HepG2 (cell line): ENCODE results near the gene GLRX5. TPM values are rescaled to one million over a fixed set of nuclear protein-coding genes. Genes with fewer than 3 reads are reported as not detected.

Source experiments
- CTCF ChIP-seq: sonication (generic); formaldehyde crosslinking; IDR thresholded peaks from 2 replicates; pipeline ENCODE4 v1.5.0; 2020; ENCODE audit warnings: mild to moderate bottlenecking, missing genetic modification reagents, moderate library complexity
- MZF1 ChIP-seq: sonication (generic); formaldehyde crosslinking; IDR thresholded peaks from 2 replicates; pipeline ENCODE4 v1.8.1; 2023; ENCODE audit warnings: mild to moderate bottlenecking, missing genetic modification reagents, borderline replicate concordance
- NBN ChIP-seq: fragments of 450-650 bp; conservative IDR thresholded peaks from 2 replicates; pipeline ENCODE4 v1.6.1; 2017
- NFYB ChIP-seq: sonication (generic); formaldehyde crosslinking; IDR thresholded peaks from 2 replicates; pipeline ENCODE4 v1.4.0; 2020; ENCODE audit warnings: missing genetic modification reagents
- PITX1 ChIP-seq: sonication (generic); formaldehyde crosslinking; IDR thresholded peaks from 2 replicates; pipeline ENCODE4 v1.5.1; 2020; ENCODE audit warnings: mild to moderate bottlenecking, missing genetic modification reagents
- RXRA ChIP-seq: sonication (generic); formaldehyde crosslinking; IDR thresholded peaks from 2 replicates; pipeline ENCODE4 v1.5.1; 2020; ENCODE audit warnings: missing genetic modification reagents
- ZC3H4 ChIP-seq: sonication (generic); formaldehyde crosslinking; IDR thresholded peaks from 2 replicates; pipeline ENCODE4 v1.4.0; 2020; ENCODE audit warnings: missing genetic modification reagents, borderline replicate concordance
- ZNF12 ChIP-seq: sonication (generic); formaldehyde crosslinking; IDR thresholded peaks from 2 replicates; pipeline ENCODE4 v1.5.0; 2020; ENCODE audit warnings: missing genetic modification reagents
- ZNF230 ChIP-seq: sonication (generic); formaldehyde crosslinking; IDR thresholded peaks from 2 replicates; pipeline ENCODE4 v1.4.0; 2020; ENCODE audit warnings: mild to moderate bottlenecking, missing genetic modification reagents
- ZNF350 ChIP-seq: sonication (generic); formaldehyde crosslinking; IDR thresholded peaks from 2 replicates; pipeline ENCODE4 v1.4.0; 2020; ENCODE audit warnings: mild to moderate bottlenecking, low read depth, missing genetic modification reagents, borderline replicate concordance
- ZNF644 ChIP-seq: IDR thresholded peaks from 2 replicates; pipeline ENCODE4 v1.6.1; 2016; ENCODE audit warnings: low read depth
- ZNF670 ChIP-seq: sonication (generic); formaldehyde crosslinking; IDR thresholded peaks from 2 replicates; pipeline ENCODE4 v1.8.0; 2022; ENCODE audit warnings: mild to moderate bottlenecking, missing genetic modification reagents, borderline replicate concordance
- polyA plus RNA-seq, 8 experiments: library from polyadenylated mRNA; depleted of rRNA in 3 of 8; stranded (reverse) in 7 of 8; unstranded in 1 of 8; fragments of >200 nt; fragmentation: Illumina TruSeq in 4 of 8; extraction: Trizol in 4 of 8; gene quantifications; 2 replicates each; pipeline versions ENCODE4 v1.2.1 to v1.2.3, GENCODE V29; 2011 to 2016; ENCODE audit warnings: low read depth in 4 of 8, missing spikeins in 1 of 8, mixed read lengths in 1 of 8; ENCODE audit not compliant: insufficient read depth in 1 of 8
- total RNA-seq, 5 experiments: library from RNA; depleted of rRNA; stranded (reverse); fragments of >200 nt; fragmentation: Illumina TruSeq; extraction: Trizol; gene quantifications; 2 replicates each; pipeline ENCODE4 v1.2.3, GENCODE V29; 2016; ENCODE audit warnings: low read depth in 1 of 5
- TF ChIP-seq, protein P1 (sequence below): sonication (generic); formaldehyde crosslinking; IDR thresholded peaks from 2 replicates; pipeline ENCODE4 v1.4.0; 2020; ENCODE audit warnings: mild to moderate bottlenecking, missing genetic modification reagents
- TF ChIP-seq, protein P2 (sequence below): sonication (generic); formaldehyde crosslinking; IDR thresholded peaks from 2 replicates; pipeline ENCODE4 v1.4.0; 2020; ENCODE audit warnings: mild to moderate bottlenecking, missing genetic modification reagents
- TF ChIP-seq, protein P3 (sequence below): sonication (generic); formaldehyde crosslinking; IDR thresholded peaks from 2 replicates; pipeline ENCODE4 v1.4.0; 2020; ENCODE audit warnings: missing genetic modification reagents

GLRX5 gene
- total and polyA plus RNA-seq, 2 of the 13 experiments (the other 11 are each of a cell fraction or from before 2014, with no cell fraction given) = 122 to 146 TPM

- peak; percentile 57; the same call in 1 of the 2 replicates for TF ChIP-seq ZNF670 (CRISPR knock-in tag)
- no peak for TF ChIP-seq MZF1 (CRISPR knock-in tag)
- TF ChIP-seq, protein P1, sequence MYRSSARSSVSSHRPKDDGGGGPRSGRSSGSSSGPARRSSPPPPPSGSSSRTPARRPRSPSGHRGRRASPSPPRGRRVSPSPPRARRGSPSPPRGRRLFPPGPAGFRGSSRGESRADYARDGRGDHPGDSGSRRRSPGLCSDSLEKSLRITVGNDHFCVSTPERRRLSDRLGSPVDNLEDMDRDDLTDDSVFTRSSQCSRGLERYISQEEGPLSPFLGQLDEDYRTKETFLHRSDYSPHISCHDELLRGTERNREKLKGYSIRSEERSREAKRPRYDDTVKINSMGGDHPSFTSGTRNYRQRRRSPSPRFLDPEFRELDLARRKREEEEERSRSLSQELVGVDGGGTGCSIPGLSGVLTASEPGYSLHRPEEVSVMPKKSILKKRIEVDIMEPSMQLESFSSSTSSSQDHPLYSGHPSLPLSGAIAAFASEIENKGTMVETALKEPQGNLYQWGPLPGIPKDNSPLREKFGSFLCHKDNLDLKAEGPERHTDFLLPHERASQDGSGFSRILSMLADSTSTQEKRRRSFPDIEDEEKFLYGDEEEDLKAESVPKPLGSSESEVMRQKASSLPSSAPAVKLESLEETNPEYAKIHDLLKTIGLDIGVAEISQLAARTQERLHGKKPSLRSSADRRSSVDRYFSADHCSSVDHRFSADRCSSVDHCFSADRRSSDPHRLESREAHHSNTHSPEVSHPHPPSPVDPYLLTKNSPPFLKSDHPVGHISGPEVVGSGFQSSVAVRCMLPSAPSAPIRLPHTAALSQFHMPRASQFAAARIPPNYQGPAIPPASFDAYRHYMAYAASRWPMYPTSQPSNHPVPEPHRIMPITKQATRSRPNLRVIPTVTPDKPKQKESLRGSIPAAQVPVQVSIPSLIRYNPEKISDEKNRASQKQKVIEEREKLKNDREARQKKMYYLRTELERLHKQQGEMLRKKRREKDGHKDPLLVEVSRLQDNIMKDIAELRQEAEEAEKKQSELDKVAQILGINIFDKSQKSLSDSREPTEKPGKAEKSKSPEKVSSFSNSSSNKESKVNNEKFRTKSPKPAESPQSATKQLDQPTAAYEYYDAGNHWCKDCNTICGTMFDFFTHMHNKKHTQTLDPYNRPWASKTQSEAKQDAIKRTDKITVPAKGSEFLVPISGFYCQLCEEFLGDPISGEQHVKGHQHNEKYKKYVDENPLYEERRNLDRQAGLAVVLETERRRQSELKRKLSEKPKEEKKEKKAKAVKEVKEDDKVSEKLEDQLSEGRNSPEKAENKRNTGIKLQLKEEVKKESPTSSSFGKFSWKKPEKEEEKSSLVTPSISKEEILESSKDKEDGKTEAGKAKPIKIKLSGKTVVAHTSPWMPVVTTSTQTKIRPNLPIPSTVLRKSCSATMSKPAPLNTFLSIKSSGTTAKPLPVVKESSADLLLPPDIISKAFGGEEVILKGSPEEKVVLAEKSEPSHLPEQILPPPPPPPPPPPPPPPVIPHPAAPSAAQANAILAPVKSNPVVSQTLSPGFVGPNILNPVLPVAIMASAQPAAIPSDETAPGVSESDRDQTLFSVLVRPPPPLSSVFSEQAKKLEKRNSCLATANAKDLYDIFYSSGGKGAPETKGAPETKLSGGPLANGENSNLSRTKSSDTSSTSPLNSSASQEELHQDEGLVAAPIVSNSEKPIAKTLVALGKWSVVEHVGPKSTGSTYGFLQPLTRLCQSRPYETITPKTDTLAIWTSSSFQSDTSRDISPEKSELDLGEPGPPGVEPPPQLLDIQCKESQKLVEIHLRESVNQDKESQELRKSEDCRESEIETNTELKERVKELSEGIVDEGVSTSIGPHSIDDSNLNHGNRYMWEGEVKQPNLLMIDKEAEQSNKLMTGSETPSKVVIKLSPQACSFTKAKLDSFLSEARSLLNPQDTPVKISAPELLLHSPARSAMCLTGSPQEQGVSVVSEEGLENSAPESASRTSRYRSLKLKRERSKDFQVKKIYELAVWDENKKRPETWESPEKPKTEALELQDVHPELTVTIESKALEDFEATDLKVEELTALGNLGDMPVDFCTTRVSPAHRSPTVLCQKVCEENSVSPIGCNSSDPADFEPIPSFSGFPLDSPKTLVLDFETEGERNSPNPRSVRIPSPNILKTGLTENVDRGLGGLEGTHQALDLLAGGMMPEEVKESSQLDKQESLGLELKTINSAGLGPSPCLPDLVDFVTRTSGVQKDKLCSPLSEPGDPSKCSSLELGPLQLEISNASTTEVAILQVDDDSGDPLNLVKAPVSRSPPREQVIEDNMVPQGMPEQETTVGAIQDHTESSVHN (CRISPR knock-in tag) = no peak
- TF ChIP-seq ZNF644 (CRISPR knock-in tag) = no peak
- peak; percentile 35; the same call in 1 of the 2 replicates for TF ChIP-seq RXRA (CRISPR knock-in tag)
- TF ChIP-seq NFYB (CRISPR knock-in tag) = no peak
- peak; percentile 34; the same call in 1 of the 2 replicates for TF ChIP-seq ZNF12 (CRISPR knock-in tag)
- no peak for TF ChIP-seq ZNF230 (CRISPR knock-in tag)
- TF ChIP-seq NBN = no peak
- peak; percentile 95 for TF ChIP-seq PITX1
- TF ChIP-seq, protein P2, sequence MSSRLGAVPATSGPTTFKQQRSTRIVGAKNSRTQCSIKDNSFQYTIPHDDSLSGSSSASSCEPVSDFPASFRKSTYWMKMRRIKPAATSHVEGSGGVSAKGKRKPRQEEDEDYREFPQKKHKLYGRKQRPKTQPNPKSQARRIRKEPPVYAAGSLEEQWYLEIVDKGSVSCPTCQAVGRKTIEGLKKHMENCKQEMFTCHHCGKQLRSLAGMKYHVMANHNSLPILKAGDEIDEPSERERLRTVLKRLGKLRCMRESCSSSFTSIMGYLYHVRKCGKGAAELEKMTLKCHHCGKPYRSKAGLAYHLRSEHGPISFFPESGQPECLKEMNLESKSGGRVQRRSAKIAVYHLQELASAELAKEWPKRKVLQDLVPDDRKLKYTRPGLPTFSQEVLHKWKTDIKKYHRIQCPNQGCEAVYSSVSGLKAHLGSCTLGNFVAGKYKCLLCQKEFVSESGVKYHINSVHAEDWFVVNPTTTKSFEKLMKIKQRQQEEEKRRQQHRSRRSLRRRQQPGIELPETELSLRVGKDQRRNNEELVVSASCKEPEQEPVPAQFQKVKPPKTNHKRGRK = no peak
- no peak for TF ChIP-seq CTCF (CRISPR knock-in tag)
- TF ChIP-seq ZNF350 = no peak
- TF ChIP-seq, protein P3, sequence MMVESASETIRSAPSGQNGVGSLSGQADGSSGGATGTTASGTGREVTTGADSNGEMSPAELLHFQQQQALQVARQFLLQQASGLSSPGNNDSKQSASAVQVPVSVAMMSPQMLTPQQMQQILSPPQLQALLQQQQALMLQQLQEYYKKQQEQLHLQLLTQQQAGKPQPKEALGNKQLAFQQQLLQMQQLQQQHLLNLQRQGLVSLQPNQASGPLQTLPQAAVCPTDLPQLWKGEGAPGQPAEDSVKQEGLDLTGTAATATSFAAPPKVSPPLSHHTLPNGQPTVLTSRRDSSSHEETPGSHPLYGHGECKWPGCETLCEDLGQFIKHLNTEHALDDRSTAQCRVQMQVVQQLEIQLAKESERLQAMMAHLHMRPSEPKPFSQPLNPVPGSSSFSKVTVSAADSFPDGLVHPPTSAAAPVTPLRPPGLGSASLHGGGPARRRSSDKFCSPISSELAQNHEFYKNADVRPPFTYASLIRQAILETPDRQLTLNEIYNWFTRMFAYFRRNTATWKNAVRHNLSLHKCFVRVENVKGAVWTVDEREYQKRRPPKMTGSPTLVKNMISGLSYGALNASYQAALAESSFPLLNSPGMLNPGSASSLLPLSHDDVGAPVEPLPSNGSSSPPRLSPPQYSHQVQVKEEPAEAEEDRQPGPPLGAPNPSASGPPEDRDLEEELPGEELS (CRISPR knock-in tag) = peak; percentile 96
- no peak for TF ChIP-seq ZC3H4 (CRISPR knock-in tag)
Measured at GRCh38 chr14:95537298-95538089, 2.6 kb downstream of the GLRX5 start (continued).
